ENCODE results near the gene ANKDD1A.

Gene ANKDD1A

DNA sequence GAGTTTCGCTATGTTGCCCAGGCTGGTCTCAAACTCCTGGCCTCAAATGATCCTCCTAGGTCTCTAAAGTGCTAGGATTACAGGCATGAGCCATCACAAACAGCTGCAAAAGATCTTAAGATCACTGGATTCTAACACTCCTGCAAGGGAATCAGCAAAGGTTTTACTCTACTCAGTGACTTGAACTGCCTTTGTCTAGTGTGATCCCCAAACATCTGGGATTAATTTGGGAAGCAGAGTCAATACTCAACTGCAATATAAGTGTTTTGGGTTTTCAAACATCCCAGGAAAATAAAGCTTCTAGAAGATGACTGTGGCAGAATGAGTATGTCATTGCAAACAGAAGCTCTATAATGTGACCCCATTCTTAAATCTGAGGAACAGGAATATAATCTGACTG is 70.8 kb downstream of the ANKDD1A start:
- TF ChIP-seq CTCF (IDR thresholded peaks at IDR 0.05; ENCODE audit: insufficient read depth, missing control alignments), result no peak
- FAIRE-seq (no peak), DNase-seq (ENCODE audit: insufficient read length, low spot score) (no peak)

DNA sequence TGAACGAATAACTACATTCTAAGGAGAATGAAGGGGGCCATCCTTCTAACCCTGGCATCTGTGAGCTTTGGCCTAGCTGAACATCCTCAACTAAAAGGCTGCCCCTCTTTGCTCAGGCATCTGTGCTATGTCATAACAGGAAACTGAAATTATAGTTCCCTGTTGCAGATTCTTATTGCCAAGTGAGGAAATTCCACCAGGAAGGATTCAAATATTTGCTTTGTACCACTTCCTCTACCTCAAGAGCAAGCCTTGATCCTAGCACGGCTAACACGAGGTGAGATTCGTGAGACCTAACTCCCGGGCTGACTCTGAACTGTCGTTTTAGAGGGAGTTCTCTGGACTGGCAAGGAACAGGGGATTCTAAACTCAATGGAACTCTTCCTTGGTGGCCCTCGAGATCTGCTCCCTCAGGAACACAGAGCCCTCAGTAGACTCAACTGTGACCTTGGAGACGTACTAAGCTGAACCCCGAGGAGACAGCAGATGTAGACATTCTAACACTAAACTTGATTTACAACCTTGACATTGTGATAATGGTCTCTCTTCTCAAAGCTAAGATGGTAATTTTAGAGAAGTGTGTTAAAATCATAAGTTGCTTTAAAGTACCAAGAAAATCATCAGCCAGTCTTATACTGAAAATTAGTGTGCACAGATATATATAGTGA is 73.8 kb downstream of the ANKDD1A start:
- no peak for TF ChIP-seq CTCF (IDR thresholded peaks at IDR 0.05; ENCODE audit: insufficient read depth, missing control alignments)
- no peak for FAIRE-seq

GRCh38 chr15:64987136-64987535 is 75.4 kb downstream of the ANKDD1A start:
- FAIRE-seq, result no peak
- no peak for DNase-seq (ENCODE audit: insufficient read length, low spot score)
- no peak for TF ChIP-seq CTCF (IDR thresholded peaks at IDR 0.05; ENCODE audit: insufficient read depth, missing control alignments)

More for the DNA sequence above, 73.8 kb downstream of the ANKDD1A start:
- DNase-seq (ENCODE audit: insufficient read length, low spot score), result no peak

DNA sequence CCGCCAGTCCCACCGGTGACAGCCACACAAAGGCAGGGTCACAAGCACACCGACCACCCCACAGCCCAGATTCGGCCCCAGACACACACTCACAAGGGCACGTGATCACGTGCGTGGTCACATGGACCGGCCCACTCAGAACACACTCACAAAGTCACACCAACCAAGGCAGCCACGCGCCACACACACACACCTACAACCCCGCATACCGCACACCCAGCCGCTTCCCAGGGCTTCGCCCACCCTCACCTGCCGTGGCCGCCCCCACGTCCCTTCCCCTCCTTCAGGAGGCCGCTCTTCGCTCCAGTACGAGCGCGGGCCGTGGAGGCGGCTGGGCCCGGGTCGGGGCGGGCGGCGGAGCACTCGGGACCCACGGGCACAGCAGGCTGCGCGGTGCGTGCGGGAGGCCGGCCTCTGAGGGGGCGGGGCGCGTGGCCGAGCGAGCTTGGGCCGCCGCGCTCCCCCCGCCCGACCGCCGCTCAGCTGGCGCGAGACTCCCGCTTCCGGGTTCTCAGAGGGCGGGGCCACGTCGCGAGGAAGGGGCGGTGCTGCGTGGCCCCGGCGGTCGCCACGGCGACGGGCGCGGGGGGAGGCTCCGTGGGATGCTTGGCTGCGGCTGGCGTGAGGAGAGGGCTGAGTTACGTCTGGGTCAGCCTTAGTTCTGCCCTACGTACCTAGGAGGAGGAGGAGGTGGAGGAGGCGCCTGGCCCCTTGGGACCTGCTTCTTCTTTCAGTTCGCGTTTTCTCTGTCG is 77.9 kb downstream of the ANKDD1A start, which contains the start of gene SPG21:
TSS of gene SPG21 (minus strand) at position 499 of the 752 bp plus-strand sequence. CDS start 6,345 bp downstream, outside the sequence.
- no peak for FAIRE-seq
- DNase-seq (ENCODE audit: insufficient read length, low spot score), result peak; percentile 61
- TF ChIP-seq CTCF (IDR thresholded peaks at IDR 0.05; ENCODE audit: insufficient read depth, missing control alignments), result no peak

GRCh38 chr15:64990168-64990470 is 78.4 kb downstream of the ANKDD1A start:
- DNase-seq (ENCODE audit: insufficient read length, low spot score) (no peak), FAIRE-seq (no peak)
- TF ChIP-seq CTCF (IDR thresholded peaks at IDR 0.05; ENCODE audit: insufficient read depth, missing control alignments), result no peak

DNA sequence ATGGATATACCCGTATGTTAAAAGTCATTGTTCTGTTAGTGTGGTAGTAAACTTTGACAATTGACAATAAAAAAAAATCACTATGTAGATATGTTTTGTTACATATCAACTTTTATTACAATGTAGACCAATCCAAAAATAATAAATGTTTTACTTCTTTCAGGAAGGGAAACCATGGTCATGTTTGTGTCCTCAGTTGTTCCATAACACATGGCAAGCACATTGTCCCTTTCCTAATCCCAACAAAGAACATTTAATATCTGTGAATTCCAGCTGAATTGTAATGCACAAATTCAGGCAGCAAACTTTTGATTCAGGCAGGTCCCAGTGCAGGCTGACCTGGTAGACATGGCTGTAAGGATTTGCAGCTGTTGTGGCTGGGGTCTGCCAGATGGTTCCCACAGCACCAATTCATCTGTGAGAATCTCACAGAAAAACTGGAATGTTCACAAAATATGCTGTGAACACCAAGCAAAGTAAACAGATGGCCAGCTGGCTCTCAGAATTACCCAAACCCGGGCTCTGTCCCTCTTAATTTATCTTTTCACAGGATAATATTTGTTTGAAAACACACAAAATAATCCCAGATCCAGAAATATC is 79.9 kb downstream of the ANKDD1A start:
- no peak for DNase-seq (ENCODE audit: insufficient read length, low spot score)
- FAIRE-seq, result no peak
- no peak for TF ChIP-seq CTCF (IDR thresholded peaks at IDR 0.05; ENCODE audit: insufficient read depth, missing control alignments)

DNA sequence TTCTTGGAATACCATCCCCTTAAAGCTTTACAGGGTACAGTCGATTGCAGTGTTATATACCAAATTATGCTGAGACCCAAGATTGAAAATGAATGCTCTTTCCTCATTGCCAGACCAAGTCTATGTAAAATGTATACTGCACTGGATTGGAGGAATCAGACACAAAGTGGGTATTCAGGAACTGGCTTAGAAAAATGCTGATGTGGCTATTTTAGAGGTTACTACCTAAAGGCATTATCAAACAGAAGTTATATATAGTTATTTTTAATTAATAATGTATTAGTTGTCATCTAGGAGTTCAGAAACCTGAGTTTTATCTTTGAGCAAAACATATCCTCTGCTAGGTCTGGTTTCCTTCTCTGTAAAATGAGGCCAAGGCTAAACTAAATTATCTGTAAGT is 81.6 kb downstream of the ANKDD1A start:
- DNase-seq (ENCODE audit: insufficient read length, low spot score) (no peak), FAIRE-seq (no peak)
- no peak for TF ChIP-seq CTCF (IDR thresholded peaks at IDR 0.05; ENCODE audit: insufficient read depth, missing control alignments)
